ENCODE results near the gene GPX2.

Gene GPX2

GRCh38 chr14:64986648-64987437 lies 44.3 kb upstream of the GPX2 start, which contains the start of gene FNTB (continued):
- peak; percentile 55; the same call in 1 of the 2 replicates for TF ChIP-seq ZBTB11 (tag by site-specific recombination; conservative IDR thresholded peaks at IDR 0.05; ENCODE audit: low read depth)

- Histone ChIP-seq H3K27ac (ENCODE audit: extremely low read depth, low read depth, low read length) (no peak overlapping the region), H3K9me3 (ENCODE audit: control insufficient read depth, insufficient read depth, low read depth, low read length) (no peaks in the 10 kb centered on the region), H3K4me1 (ENCODE audit: control insufficient read depth, insufficient read depth, low read length) (peaks cover 3% of the 10 kb centered on the region; the same call in 1 of the 2 replicates), H3K36me3 (ENCODE audit: control insufficient read depth in 2 of 2, insufficient read depth in 1 of 2, low read length in 2 of 2) (no peaks in the 10 kb centered on the region), H3K4me3 (ENCODE audit: low read depth, low read length) (peak overlapping the region; percentile 24)
- ChIA-PET POLR2A (interaction anchor here (0.6 kb wide), 1 partner anchor 12 kb away, joined by 3 read pairs; no protein-coding TSS in a partner anchor), CTCF (interaction anchor here (0.6 to 1.8 kb wide), 16 partner anchors 8 to 1019 kb away, joined by 3 to 7 read pairs (median 4); partner anchors contain the start of gene HSPA2)
- TF ChIP-seq PRDM10 (tag by site-specific recombination; IDR thresholded peaks at IDR 0.05) (no peak), REPIN1 (tag by site-specific recombination; IDR thresholded peaks at IDR 0.05; ENCODE audit: low read depth) (no peak), ZNF2 (tag by site-specific recombination; IDR thresholded peaks at IDR 0.05) (no peak; the same call in 1 of the 2 replicates), ZNF292 (tag by site-specific recombination; IDR thresholded peaks at IDR 0.05; ENCODE audit: borderline replicate concordance, low read depth) (no peak), ZNF548 (tag by site-specific recombination; IDR thresholded peaks at IDR 0.05) (no peak), WT1 (tag by site-specific recombination; IDR thresholded peaks at IDR 0.05) (peak; percentile 32; the same call in 1 of the 2 replicates), ZNF239 (tag by site-specific recombination; IDR thresholded peaks at IDR 0.05) (no peak), MYNN (tag by site-specific recombination; IDR thresholded peaks at IDR 0.05; ENCODE audit: borderline replicate concordance) (no peak), ZNF654 (tag by site-specific recombination; IDR thresholded peaks at IDR 0.05; ENCODE audit: low read depth) (peak; percentile 56), ZNF223 (tag by site-specific recombination; IDR thresholded peaks at IDR 0.05) (no peak), ZNF211 (tag by site-specific recombination; IDR thresholded peaks at IDR 0.05; ENCODE audit: low read depth) (no peak), ZNF670 (tag by site-specific recombination; IDR thresholded peaks at IDR 0.05; ENCODE audit: low read depth) (no peak), ZBTB17 (tag by site-specific recombination; IDR thresholded peaks at IDR 0.05) (peak; percentile 75), SCRT2 (tag by site-specific recombination; IDR thresholded peaks at IDR 0.05) (no peak), ZSCAN18 (tag by site-specific recombination; IDR thresholded peaks at IDR 0.05) (no peak), ZNF529 (tag by site-specific recombination; IDR thresholded peaks at IDR 0.05; ENCODE audit: insufficient replicate concordance) (no peak), ZBTB6 (tag by site-specific recombination; IDR thresholded peaks at IDR 0.05) (no peak), PRDM1 (tag by site-specific recombination; IDR thresholded peaks at IDR 0.05) (0 out of 2 replicates have a peak, but pooled peaks have one; percentile 30), ZNF701 (tag by site-specific recombination; IDR thresholded peaks at IDR 0.05) (no peak), ZNF645 (tag by site-specific recombination; IDR thresholded peaks at IDR 0.05) (no peak), OSR2 (tag by site-specific recombination; IDR thresholded peaks at IDR 0.05) (no peak)
These were observed 41.1 kb upstream of the GPX2 start for GRCh38 chr14:64983439-64984310.

Measured in HEK293 (cell line).